ENCODE data around the gene OPRL1.
A peak's percentile ranks its signal among the peaks of the same experiment; 100 is the strongest.

The OPRL1 gene

DNA sequence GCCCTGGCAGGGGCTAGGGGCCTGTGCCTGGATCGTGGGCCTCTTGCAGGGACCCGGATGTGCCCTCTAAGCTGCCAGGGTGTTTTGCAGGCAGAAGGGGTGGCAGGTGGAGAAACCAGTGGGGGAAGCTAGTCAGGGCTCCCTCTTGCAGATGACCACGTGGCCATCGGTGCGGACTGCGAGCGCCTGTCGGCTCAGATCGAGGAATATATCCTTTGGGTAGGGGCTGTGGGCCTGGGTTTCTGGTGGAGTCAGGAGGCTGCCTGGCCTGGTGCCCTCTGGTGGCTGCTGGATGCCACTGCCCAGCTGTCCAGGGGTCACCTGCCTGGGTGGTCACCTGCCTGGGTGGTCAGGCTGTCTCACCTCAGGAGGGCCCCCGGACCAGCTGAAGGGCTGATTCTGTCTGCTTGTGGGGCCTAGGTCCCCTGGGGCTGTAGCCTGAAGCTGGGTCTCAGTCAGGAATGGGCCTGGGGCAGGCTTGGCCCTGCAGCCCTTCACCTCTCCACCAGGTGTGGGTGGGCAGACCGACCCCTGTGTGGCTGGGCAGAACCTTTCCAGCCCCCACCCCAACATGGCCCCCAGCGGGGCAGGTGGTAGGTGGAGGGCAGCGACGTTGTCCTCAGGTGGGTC lies 10.2 kb upstream of the OPRL1 start:
- H3K36me3 ChIP-seq (ENCODE audit: control insufficient read depth in 1 of 2, insufficient read depth in 2 of 2, low read length in 2 of 2): peaks cover 0 to 29% of the 10 kb centered on the region in 2 donors
- no peak overlapping the region for H3K27ac ChIP-seq (ENCODE audit: low read length)
- no peaks in the 10 kb centered on the region for H3K9me3 ChIP-seq (ENCODE audit: control insufficient read depth in 1 of 2, low read length in 2 of 2)
- peaks cover 0 to 1% of the 10 kb centered on the region in 2 donors for H3K4me1 ChIP-seq (ENCODE audit: control insufficient read depth in 1 of 2, insufficient read depth in 2 of 2, low read length in 2 of 2)
- H3K4me3 ChIP-seq (ENCODE audit: low read depth in 1 of 2, low read length in 2 of 2): no peak overlapping the region
- H3K27me3 ChIP-seq (ENCODE audit: low read depth, low read length): no peaks in the 10 kb centered on the region

DNA sequence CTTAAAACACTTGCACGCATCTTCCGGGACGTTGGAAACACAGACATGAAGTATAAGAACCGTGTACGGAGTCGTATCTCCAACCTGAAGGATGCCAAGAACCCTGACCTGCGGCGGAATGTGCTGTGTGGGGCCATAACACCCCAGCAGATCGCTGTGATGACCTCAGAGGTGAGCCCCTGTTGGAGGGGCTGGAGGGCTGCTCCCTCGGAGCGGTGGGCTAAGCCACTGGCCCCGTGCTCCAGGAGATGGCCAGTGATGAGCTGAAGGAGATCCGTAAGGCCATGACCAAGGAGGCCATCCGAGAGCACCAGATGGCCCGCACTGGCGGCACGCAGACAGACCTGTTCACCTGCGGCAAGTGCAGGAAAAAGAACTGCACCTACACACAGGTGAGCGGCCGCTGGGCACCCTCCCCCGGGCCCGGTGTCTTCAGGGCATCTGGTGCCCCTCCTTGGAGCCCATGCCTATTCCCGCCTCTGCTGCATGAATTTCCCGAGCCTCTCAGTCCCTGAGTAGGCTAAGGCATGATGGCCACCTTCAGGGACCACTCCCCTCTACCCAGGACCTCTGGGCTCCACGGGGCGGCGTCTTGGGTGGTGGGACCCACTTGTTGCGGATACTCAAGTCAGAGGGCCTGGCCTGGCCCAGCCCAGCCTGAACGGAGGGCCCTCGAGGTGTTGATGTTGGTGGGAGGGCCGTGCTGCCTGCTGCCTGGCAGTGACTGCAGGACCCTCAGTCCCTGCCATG lies 9.5 kb upstream of the OPRL1 start:
- Histone ChIP-seq H3K36me3 (ENCODE audit: control insufficient read depth in 1 of 2, insufficient read depth in 2 of 2, low read length in 2 of 2) (peaks cover 0 to 29% of the 10 kb centered on the region in 2 donors), H3K27ac (ENCODE audit: low read length) (no peak overlapping the region), H3K4me1 (ENCODE audit: control insufficient read depth in 1 of 2, insufficient read depth in 2 of 2, low read length in 2 of 2) (no peaks in the 10 kb centered on the region), H3K4me3 (ENCODE audit: low read depth in 1 of 2, low read length in 2 of 2) (no peak overlapping the region), H3K9me3 (ENCODE audit: control insufficient read depth in 1 of 2, low read length in 2 of 2) (no peaks in the 10 kb centered on the region), H3K27me3 (ENCODE audit: low read depth, low read length) (no peaks in the 10 kb centered on the region)

DNA sequence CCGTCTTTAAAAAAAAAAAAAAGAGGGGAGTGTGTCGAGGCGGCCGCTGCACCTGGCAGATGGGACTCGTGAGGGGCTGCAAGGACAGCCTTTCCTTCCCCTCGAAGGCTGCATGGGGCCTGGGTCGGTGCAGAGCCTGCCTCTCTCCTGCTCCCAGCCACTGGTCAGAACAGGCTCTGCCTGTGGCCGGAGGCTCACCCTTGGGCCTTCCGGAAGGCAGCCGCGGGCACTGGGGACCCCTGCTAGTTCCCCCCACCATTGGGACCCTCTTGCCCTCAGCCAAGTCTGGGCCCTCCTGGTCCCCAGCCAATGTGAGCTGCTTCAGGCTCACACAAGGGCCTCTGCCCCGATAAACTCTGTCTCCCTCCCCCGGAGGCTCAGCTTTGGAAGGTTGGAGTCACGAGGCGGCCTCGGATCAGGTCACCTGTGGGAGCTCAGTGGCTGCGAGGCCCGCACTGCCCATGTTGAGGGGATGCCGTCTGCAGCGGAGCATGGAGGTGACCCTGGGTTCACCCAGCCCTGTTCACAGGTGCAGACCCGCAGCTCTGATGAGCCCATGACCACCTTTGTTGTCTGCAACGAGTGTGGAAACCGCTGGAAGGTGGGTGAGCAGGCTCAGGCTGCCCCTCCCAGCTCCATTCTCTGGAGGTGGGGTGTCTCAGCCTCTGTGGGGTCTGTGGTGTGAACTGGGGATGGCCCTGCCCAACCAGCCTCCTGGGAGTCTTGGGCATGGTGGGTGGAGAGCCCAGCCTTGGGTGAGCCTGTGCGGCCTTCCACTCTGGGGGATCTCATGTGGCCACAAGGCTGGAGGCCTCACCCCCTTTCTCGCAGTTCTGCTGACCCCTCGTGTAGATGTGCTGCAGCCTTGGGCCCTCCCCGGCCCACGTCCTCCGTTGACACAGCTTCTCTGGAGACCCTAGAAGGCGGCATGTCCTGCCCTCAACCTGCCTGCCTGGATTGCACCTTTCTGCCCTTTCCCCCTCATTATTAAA lies 8.2 kb upstream of the OPRL1 start:
- H3K27ac ChIP-seq (ENCODE audit: low read length): no peak overlapping the region
- no peaks in the 10 kb centered on the region for H3K4me1 ChIP-seq (ENCODE audit: control insufficient read depth in 1 of 2, insufficient read depth in 2 of 2, low read length in 2 of 2)
- no peaks in the 10 kb centered on the region for H3K9me3 ChIP-seq (ENCODE audit: control insufficient read depth in 1 of 2, low read length in 2 of 2)
- peaks cover 0 to 29% of the 10 kb centered on the region in 2 donors for H3K36me3 ChIP-seq (ENCODE audit: control insufficient read depth in 1 of 2, insufficient read depth in 2 of 2, low read length in 2 of 2)
- H3K27me3 ChIP-seq (ENCODE audit: low read depth, low read length): no peaks in the 10 kb centered on the region
- H3K4me3 ChIP-seq (ENCODE audit: low read depth in 1 of 2, low read length in 2 of 2): no peak overlapping the region

DNA sequence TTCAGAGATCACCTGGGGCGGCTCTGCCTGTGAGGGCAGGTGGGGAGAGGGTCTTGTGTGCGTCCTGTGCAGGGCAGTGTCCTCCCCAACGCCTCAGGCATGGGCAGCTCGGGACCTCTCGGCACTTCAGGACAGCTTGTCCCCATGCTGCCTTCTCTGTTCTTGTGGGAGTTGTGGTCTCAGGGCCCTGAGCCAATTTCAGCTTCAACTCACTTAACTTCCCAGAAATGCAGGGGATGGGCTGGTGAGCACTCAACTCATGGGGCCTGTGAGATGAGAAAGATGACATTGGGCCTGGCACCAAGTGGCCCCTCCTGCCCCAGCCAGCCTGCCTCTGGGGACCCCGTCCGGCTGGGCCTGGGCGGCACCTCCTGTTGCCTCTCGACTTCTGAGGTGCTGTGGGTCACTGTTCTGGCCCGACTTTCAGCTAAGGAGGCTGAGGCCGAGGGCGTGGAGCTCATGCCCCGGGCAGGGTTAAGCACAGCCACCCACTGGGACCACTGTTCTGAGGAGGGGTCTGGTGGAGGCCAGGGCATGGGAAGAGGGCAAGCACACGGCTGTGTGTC lies 7.3 kb upstream of the OPRL1 start:
- H3K36me3 ChIP-seq (ENCODE audit: control insufficient read depth in 1 of 2, insufficient read depth in 2 of 2, low read length in 2 of 2): peaks cover 0 to 29% of the 10 kb centered on the region in 2 donors
- H3K27me3 ChIP-seq (ENCODE audit: low read depth, low read length): no peaks in the 10 kb centered on the region
- no peaks in the 10 kb centered on the region for H3K4me1 ChIP-seq (ENCODE audit: control insufficient read depth in 1 of 2, insufficient read depth in 2 of 2, low read length in 2 of 2)
- no peaks in the 10 kb centered on the region for H3K9me3 ChIP-seq (ENCODE audit: control insufficient read depth in 1 of 2, low read length in 2 of 2)
- no peak overlapping the region for H3K27ac ChIP-seq (ENCODE audit: low read length)
- H3K4me3 ChIP-seq (ENCODE audit: low read depth in 1 of 2, low read length in 2 of 2): no peak overlapping the region

DNA sequence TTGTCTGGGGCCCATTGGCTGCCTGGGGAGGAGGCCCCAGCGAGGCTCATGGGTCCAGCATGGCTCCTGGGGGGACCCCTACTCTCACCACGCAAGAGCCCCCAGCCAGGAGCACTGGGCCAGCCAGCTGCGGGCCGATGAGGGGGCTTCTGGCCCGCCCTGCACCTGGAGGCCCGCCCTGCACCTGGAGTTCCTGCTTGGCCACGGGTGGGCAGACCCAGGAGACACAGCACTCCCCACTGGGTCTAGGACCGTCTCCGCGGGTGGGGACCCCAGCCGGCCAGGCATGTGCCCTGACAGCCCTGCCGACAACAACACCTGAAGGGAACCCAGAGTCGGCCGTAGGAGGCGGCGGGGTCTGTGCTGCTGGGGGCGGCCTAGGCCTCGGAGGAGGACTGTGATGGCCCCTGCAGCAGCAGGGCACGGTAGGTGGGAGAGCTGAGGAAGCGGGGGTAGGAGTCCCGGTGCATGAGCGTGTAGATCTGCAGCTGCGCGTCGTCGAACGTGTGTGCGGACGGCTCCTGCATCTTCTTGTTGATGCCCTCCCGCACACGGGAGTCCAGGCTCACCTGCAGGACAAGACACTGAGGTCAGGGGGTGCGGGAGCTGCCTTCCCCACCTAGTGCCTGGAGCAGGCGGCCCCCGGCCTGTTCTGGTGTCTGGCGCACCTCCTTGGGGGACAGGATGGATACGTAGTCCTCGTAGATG lies 6.3 kb upstream of the OPRL1 start:
- Histone ChIP-seq H3K4me3 (ENCODE audit: low read depth in 1 of 2, low read length in 2 of 2) (no peak overlapping the region), H3K36me3 (ENCODE audit: control insufficient read depth in 1 of 2, insufficient read depth in 2 of 2, low read length in 2 of 2) (peaks cover 0 to 29% of the 10 kb centered on the region in 2 donors), H3K9me3 (ENCODE audit: control insufficient read depth in 1 of 2, low read length in 2 of 2) (no peaks in the 10 kb centered on the region), H3K4me1 (ENCODE audit: control insufficient read depth in 1 of 2, insufficient read depth in 2 of 2, low read length in 2 of 2) (peaks cover 2% of the 10 kb centered on the region in 2 donors), H3K27me3 (ENCODE audit: low read depth, low read length) (no peaks in the 10 kb centered on the region), H3K27ac (ENCODE audit: low read length) (no peak overlapping the region)

DNA sequence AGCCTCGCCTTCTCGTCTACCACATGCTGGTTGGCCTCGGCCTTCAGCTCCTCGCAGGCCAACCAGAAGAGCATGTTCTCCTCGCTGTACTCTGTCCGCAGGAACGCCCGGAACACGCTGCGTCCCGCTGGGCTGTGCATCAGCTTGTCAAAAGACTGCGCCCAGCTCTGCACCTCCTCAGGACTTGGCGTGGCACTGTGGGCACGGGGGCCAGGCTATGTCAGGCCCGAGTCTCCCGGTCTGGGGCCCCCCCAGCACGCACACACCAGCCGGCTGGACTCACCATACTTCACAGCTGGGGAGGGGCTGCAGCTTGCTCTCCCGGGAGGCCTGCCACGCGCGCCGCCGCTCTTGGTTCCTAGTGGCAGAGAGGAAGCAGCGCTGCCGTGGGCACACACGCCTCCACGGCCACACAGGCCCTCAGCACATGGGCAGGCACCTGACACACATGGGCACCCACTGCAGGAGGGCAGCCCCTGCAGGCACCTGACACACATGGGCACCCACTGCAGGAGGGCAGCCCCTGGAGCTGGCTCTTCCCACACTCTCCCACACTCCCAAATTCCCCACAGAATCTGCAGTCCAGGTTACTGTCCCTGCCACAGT lies 5.6 kb upstream of the OPRL1 start:
- Histone ChIP-seq H3K4me3 (ENCODE audit: low read depth in 1 of 2, low read length in 2 of 2) (no peak overlapping the region), H3K4me1 (ENCODE audit: control insufficient read depth in 1 of 2, insufficient read depth in 2 of 2, low read length in 2 of 2) (peaks cover 8 to 9% of the 10 kb centered on the region in 2 donors), H3K27me3 (ENCODE audit: low read depth, low read length) (no peaks in the 10 kb centered on the region), H3K9me3 (ENCODE audit: control insufficient read depth in 1 of 2, low read length in 2 of 2) (no peaks in the 10 kb centered on the region), H3K27ac (ENCODE audit: low read length) (no peak overlapping the region), H3K36me3 (ENCODE audit: control insufficient read depth in 1 of 2, insufficient read depth in 2 of 2, low read length in 2 of 2) (peaks cover 0 to 29% of the 10 kb centered on the region in 2 donors)

DNA sequence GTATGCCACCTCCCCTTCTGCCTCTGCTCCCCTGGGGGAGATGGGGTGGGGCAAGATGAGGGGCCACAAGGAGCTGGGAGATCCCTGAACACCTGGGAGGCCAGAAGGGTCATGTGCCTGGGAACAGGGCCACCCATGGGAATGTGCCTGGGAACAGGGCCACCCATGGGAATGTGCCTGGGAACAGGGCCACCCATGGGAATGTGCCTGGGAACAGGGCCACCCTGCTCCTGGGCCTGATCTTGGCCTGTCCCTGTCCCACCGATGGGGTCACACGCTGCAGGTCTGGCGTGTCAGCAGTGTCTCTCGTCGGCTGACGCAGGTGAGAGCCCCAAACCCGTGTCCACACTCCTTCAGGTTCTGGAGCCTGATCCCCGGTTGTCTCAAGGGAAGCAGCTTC lies 4.9 kb upstream of the OPRL1 start:
- no peaks in the 10 kb centered on the region for H3K27me3 ChIP-seq (ENCODE audit: low read depth, low read length)
- peaks cover 8 to 10% of the 10 kb centered on the region in 2 donors for H3K4me1 ChIP-seq (ENCODE audit: control insufficient read depth in 1 of 2, insufficient read depth in 2 of 2, low read length in 2 of 2)
- no peak overlapping the region for H3K4me3 ChIP-seq (ENCODE audit: low read depth in 1 of 2, low read length in 2 of 2)
- no peaks in the 10 kb centered on the region for H3K9me3 ChIP-seq (ENCODE audit: control insufficient read depth in 1 of 2, low read length in 2 of 2)
- H3K27ac ChIP-seq (ENCODE audit: low read length): no peak overlapping the region
- H3K36me3 ChIP-seq (ENCODE audit: control insufficient read depth in 1 of 2, insufficient read depth in 2 of 2, low read length in 2 of 2): peaks cover 0 to 29% of the 10 kb centered on the region in 2 donors

DNA sequence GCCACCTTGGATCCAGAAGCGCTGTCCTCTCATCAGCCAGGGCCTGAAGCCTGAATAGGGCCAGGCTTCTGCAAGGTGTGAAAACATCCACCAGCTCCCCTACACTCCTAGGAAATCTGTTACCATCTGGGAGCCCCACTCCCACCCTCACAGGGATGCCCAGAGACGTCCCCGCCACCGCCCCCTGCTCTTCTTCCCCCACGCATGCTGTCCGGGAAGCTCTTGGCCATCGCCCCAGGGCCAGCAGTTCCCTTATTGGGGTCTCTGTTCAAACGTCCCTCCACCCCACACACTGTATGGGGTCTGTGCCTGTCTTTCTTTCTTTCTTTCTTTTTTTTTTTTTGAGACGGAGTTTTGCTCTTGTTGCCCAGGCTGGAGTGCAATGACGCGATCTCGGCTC lies 4.3 kb upstream of the OPRL1 start:
- Histone ChIP-seq H3K27ac (ENCODE audit: low read length) (no peak overlapping the region), H3K4me1 (ENCODE audit: control insufficient read depth in 1 of 2, insufficient read depth in 2 of 2, low read length in 2 of 2) (peaks cover 8 to 10% of the 10 kb centered on the region in 2 donors), H3K4me3 (ENCODE audit: low read depth in 1 of 2, low read length in 2 of 2) (no peak overlapping the region), H3K27me3 (ENCODE audit: low read depth, low read length) (no peaks in the 10 kb centered on the region), H3K36me3 (ENCODE audit: control insufficient read depth in 1 of 2, insufficient read depth in 2 of 2, low read length in 2 of 2) (peaks cover 0 to 29% of the 10 kb centered on the region in 2 donors), H3K9me3 (ENCODE audit: control insufficient read depth in 1 of 2, low read length in 2 of 2) (no peaks in the 10 kb centered on the region)

DNA sequence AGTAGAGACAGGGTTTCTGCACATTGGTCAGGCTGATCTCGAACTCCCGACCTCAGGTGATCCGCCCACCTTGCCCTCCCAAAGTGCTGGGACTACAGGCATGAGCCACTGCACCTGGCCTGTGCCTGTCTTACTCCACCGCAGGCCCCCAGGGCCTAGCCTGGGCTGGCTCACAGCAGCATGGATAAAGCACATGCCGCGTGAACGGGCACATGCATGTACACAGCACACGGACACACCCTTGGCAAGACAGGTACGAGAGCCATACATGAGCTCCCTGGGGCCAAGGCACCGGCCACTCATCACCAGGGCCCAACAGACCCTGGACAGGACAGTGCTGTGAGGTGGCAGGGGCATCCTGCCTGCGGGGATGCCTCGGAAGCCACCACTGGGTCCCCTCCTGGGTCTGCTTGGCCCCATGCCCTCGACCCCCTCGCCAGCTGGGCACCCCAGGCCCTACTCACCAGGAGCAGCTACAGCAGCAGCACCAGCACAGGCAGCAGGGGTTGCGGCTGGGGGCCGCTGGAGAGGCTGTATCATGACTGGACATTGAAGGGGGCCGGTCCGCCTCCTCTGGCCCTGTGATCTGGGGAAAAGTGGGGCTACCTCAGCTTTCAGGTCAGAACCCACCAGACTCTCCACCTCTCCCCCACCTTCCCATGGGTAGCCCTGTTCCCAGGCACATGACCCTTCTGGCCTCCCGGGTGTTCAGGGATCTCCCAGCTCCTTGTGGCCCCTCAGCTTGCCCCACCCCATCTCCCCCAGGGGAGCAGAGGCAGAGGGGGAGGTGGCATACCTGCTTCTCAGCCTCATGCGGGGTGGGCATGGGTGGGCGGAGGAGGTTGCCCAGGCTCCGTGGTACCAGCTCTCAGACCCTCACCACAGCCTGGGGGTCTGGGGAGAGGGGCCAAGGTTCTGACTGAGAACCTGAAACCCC lies 3.6 kb upstream of the OPRL1 start:
- peaks cover 0 to 29% of the 10 kb centered on the region in 2 donors for H3K36me3 ChIP-seq (ENCODE audit: control insufficient read depth in 1 of 2, insufficient read depth in 2 of 2, low read length in 2 of 2)
- no peaks in the 10 kb centered on the region for H3K9me3 ChIP-seq (ENCODE audit: control insufficient read depth in 1 of 2, low read length in 2 of 2)
- peaks cover 8 to 10% of the 10 kb centered on the region in 2 donors for H3K4me1 ChIP-seq (ENCODE audit: control insufficient read depth in 1 of 2, insufficient read depth in 2 of 2, low read length in 2 of 2)
- no peaks in the 10 kb centered on the region for H3K27me3 ChIP-seq (ENCODE audit: low read depth, low read length)
- H3K4me3 ChIP-seq (ENCODE audit: low read depth in 1 of 2, low read length in 2 of 2): peak overlapping the region in 1 of 2 donors; percentile 82
- no peak overlapping the region for H3K27ac ChIP-seq (ENCODE audit: low read length)
